Epithelial cell of proximal tubule (primary cell): Measurements from ENCODE around the gene HMG20A. TPM values are rescaled to one million over a fixed set of nuclear protein-coding genes. Genes with fewer than 3 reads are reported as not detected.

Source experiments
- DNase-seq: peaks from one replicate; pipeline ENCODE4 v3.0.0-alpha.2; 2011; ENCODE audit warnings: low read depth
- H3K4me3 ChIP-seq: 2 replicates; pipeline ENCODE4 v1.5.1; 2011; ENCODE audit warnings: low read depth, mild to moderate bottlenecking, low read length
- total RNA-seq: library from RNA; depleted of rRNA; stranded (reverse); fragments of >200 nt; gene quantifications from 2 replicates; pipeline ENCODE4 v1.2.3, GENCODE V29; 2015
- TF ChIP-seq, protein P1 (sequence below): conservative IDR thresholded peaks from 2 replicates; pipeline ENCODE4 v1.5.1; 2012; ENCODE audit warnings: low read depth, mild to moderate bottlenecking, low read length

Gene HMG20A
- total RNA-seq, 1 donor from 2014 or later = 22.5 TPM

- no peak for DNase-seq
- TF ChIP-seq, protein P1, sequence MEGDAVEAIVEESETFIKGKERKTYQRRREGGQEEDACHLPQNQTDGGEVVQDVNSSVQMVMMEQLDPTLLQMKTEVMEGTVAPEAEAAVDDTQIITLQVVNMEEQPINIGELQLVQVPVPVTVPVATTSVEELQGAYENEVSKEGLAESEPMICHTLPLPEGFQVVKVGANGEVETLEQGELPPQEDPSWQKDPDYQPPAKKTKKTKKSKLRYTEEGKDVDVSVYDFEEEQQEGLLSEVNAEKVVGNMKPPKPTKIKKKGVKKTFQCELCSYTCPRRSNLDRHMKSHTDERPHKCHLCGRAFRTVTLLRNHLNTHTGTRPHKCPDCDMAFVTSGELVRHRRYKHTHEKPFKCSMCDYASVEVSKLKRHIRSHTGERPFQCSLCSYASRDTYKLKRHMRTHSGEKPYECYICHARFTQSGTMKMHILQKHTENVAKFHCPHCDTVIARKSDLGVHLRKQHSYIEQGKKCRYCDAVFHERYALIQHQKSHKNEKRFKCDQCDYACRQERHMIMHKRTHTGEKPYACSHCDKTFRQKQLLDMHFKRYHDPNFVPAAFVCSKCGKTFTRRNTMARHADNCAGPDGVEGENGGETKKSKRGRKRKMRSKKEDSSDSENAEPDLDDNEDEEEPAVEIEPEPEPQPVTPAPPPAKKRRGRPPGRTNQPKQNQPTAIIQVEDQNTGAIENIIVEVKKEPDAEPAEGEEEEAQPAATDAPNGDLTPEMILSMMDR = no peak
- no peak overlapping the region for H3K4me3 ChIP-seq
Measured at GRCh38 chr15:77519540-77519939, 98.9 kb downstream of the HMG20A start.

DNA sequence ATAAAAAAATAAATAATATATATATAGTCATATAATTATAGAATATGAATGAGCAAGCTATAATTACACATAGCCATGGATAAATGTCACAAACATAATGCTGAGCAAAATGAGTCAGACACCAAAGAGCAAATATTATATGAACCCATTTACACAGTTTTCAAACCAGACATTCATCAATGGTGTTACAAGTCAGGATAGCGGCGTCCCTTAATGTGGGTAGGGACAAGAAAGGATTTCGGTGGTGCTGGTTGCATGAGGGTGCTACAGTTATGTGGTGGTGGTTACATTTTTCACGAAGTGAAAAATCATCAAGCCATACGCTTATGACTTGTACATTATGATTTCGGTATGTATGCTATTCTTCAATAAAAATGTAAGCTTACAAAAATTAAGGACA is 100.5 kb downstream of the HMG20A start:
- no peak overlapping the region for H3K4me3 ChIP-seq
- DNase-seq = no peak
- TF ChIP-seq, protein P1 = no peak

- TF ChIP-seq, protein P1 = no peak
- no peak overlapping the region for H3K4me3 ChIP-seq
- no peak for DNase-seq
Measured at GRCh38 chr15:77525400-77525811, 104.7 kb downstream of the HMG20A start.

DNA sequence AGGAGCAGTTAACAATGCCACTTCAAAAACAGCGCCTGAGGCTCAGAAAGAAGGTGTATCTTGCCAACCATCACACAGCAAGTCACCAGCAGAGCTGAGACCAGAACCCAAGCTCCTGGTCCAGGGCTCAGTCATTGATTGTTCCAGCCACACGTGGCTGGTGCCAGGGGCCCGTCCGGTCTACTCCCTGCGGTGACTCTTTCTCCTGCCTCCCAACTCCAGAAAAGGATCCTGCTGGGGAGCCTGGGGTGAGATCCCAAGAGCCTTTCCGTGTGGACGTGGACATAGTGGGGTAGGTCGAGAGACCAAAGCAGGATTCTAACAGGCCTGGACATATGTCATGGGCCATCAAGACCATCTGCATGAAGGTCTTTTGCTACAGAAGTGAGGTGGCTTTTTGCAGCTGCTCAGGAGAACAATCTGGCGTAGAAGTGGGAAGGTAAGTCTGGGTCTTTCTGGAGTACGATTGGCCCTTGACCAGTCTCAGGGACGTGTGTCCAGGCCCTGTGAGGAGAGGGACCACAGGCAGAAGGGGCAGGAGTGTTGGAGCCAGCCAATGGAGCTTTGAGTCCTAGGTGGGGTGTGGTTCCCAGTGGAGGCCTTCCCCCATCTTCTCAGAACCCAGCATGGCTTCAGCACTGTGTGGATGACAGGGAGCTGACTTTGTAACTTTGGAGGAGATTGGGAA is 105.4 kb downstream of the HMG20A start:
- TF ChIP-seq, protein P1 = no peak
- no peak overlapping the region for H3K4me3 ChIP-seq
- no peak for DNase-seq

GRCh38 chr15:77526595-77527163 is 106.0 kb downstream of the HMG20A start:
- H3K4me3 ChIP-seq = no peak overlapping the region
- TF ChIP-seq, protein P1 = no peak
- no peak for DNase-seq

DNA sequence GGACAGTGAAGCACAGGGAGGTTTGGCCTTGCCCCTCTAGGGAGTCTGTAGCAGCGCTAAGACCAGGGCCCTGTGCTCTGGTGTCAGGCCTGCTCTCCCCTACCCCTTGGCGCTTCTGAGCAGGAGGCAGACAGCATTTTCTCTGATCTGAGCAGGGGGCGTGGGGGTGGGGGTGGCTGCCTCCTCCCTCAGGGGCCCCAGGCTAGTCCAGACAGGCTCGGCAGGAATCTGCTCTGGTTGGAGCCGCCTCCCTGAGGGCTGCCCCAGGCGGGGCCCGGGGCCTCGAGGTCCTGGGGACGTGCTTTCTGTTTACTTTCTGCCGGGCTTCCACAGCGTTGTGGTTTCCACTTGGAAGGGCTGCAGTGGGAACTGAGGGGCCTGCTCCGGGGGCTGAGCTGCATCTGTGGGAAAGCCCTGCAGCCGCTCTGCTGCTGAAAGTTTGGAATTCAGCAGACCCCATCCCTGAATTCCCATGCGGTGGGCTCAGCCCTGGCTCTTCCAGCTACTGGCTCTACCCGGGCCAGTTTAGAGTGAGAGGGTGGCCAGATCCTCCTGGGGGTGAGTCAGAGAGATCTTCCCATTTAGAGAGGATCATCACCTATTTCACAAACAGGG is 106.6 kb downstream of the HMG20A start:
- TF ChIP-seq, protein P1 = no peak
- H3K4me3 ChIP-seq = no peak overlapping the region
- no peak for DNase-seq
